Upper lobe of left lung (tissue), 4 donors: ENCODE results near the gene IL21R.

Source experiments
- CTCF ChIP-seq, 6 experiments: fragments of 450-650 bp in 4 of 6; fragments of 200-600 bp in 2 of 6; sonication (generic) in 2 of 6; IDR thresholded peaks; one replicate each; pipeline ENCODE4 v1.5.1; 2016 to 2019; ENCODE audit warnings: antibody characterized with exemption in 6 of 6
- EP300 ChIP-seq, 4 donors: sonication (generic); formaldehyde crosslinking; IDR thresholded peaks; one replicate each; pipeline ENCODE4 v1.5.1; 2017; ENCODE audit warnings: antibody characterized with exemption in 4 of 4, control low read depth in 2 of 4

- TF ChIP-seq EP300 (IDR thresholded peaks at IDR 0.05) (no peak), CTCF (IDR thresholded peaks at IDR 0.05) (no peak)
Observed at GRCh38 chr16:27476240-27476639, 74.3 kb downstream of the IL21R start.
